HepG2 (cell line): ENCODE data around the gene MICAL3. TPM values are rescaled to one million over a fixed set of nuclear protein-coding genes. Genes with fewer than 3 reads are reported as not detected.
"Not testable (repeated sequence)": the region's sequence is repeated elsewhere in the genome, so short reads cannot be mapped to it uniquely, and the experiment has no call there.

Experiments used
- ATAC-seq: fragments of 200-7000 bp; cut with Tn5 transposase; 3 replicates; pipeline ENCODE4 v1.9.1; 2020; ENCODE audit warnings: mild to moderate bottlenecking, moderate library complexity
- BruUV-seq: library from RNA; stranded (reverse); fragments of 400-500 nt; replicated peaks from 2 replicates; lab custom pipeline; 2021; lab: Mats Ljungman, UMichigan
- CTCF ChIA-PET: fragments of 300-600 bp; formaldehyde crosslinking; extraction: SDS; loops from one replicate; lab custom pipeline; 2021; ENCODE audit warnings: low total read pairs, inconsistent platforms, low intra/inter-chr PET ratio; lab: Yijun Ruan, JAX
- POLR2A ChIA-PET: fragments of 350-600 bp; sonication (Branson Sonifier 250); formaldehyde crosslinking; loops from one replicate; lab custom pipeline; 2020; ENCODE audit warnings: antibody characterized with exemption, inconsistent platforms; lab: Yijun Ruan, JAX
- DNase-seq: peaks from one replicate; pipeline ENCODE4 v3.0.0-alpha.2; 2015; ENCODE audit warnings: low spot score
- FAIRE-seq: peaks from 3 replicates; lab custom pipeline; 2011; peaks lifted over from hg19 to GRCh38; lab: Jason Lieb, UNC
- H2AFZ ChIP-seq: one replicate; pipeline ENCODE4 v1.6.1; 2011; ENCODE audit warnings: low read length, inconsistent platforms
- H3K27ac ChIP-seq: fragments of 300-600 bp; 3 replicates; pipeline ENCODE4 v1.8.0; 2011; ENCODE audit warnings: mixed run types, mild to moderate bottlenecking, mixed read lengths, low read length, inconsistent platforms; ENCODE audit not compliant: insufficient read depth; ENCODE audit errors: extremely low read length
- H3K27me3 ChIP-seq, 2 experiments: fragments of 200-600 bp in 1 of 2; 2 replicates in 1 of 2; 3 replicates in 1 of 2; pipeline versions ENCODE4 v1.6.0 to v1.8.0; 2011; ENCODE audit warnings: low read length in 2 of 2, mild to moderate bottlenecking in 2 of 2, moderate library complexity in 2 of 2, inconsistent platforms in 1 of 2; ENCODE audit not compliant: insufficient read depth in 2 of 2, control insufficient read depth in 1 of 2
- H3K36me3 ChIP-seq, 2 experiments: fragments of 200-600 bp in 1 of 2; replicated peaks in 1 of 2; 2 replicates in 1 of 2; 3 replicates in 1 of 2; pipeline versions ENCODE4 v1.5.1 to v1.8.0; 2011; ENCODE audit warnings: low read length in 2 of 2, inconsistent platforms in 1 of 2; ENCODE audit not compliant: insufficient read depth in 2 of 2, control insufficient read depth in 1 of 2
- H3K4me1 ChIP-seq: 2 replicates; pipeline ENCODE4 v1.5.1; 2012; ENCODE audit warnings: low read length, inconsistent platforms; ENCODE audit not compliant: insufficient read depth
- H3K4me2 ChIP-seq: 2 replicates; pipeline ENCODE4 v1.6.0; 2011; ENCODE audit warnings: low read depth, low read length, inconsistent platforms
- H3K4me3 ChIP-seq, 3 experiments: fragments of 200-600 bp in 1 of 3; sonication (generic), shearing (Covaris generic) in 1 of 3; replicated peaks in 1 of 3; 2 replicates each; pipeline ENCODE4 v1.5.1; 2011 to 2016; ENCODE audit warnings: low read length in 3 of 3, inconsistent platforms in 2 of 3, low read depth in 2 of 3, mild to moderate bottlenecking in 2 of 3, control low read depth in 1 of 3, mixed read lengths in 1 of 3; ENCODE audit not compliant: insufficient read depth in 1 of 3
- H3K79me2 ChIP-seq: one replicate; pipeline ENCODE4 v1.6.1; 2011; ENCODE audit warnings: low read length, inconsistent platforms; ENCODE audit not compliant: insufficient read depth
- H3K9ac ChIP-seq: 2 replicates; pipeline ENCODE4 v1.6.0; 2011; ENCODE audit warnings: mild to moderate bottlenecking, low read depth, low read length, inconsistent platforms; ENCODE audit not compliant: insufficient read depth
- H3K9me3 ChIP-seq: 2 replicates; pipeline ENCODE4 v1.5.1; 2012; ENCODE audit warnings: mild to moderate bottlenecking, low read length
- H4K20me1 ChIP-seq: 2 replicates; pipeline ENCODE4 v1.6.0; 2011; ENCODE audit warnings: inconsistent platforms, mild to moderate bottlenecking, low read length, moderate library complexity; ENCODE audit not compliant: insufficient read depth
- SNAI1 ChIP-seq: sonication (generic); formaldehyde crosslinking; IDR thresholded peaks from 2 replicates; pipeline ENCODE4 v1.5.0; 2020; ENCODE audit warnings: mild to moderate bottlenecking, missing genetic modification reagents, borderline replicate concordance
- ZNF121 ChIP-seq: sonication (generic); formaldehyde crosslinking; IDR thresholded peaks from 2 replicates; pipeline ENCODE4 v1.5.0; 2020; ENCODE audit warnings: mild to moderate bottlenecking, missing genetic modification reagents
- WGBS: methylation state at CpG from one replicate; pipeline ENCODE4 v1.1.6; 2017; ENCODE audit warnings: low lambda C conversion rate; 5-methylcytosine and 5-hydroxymethylcytosine counted together
- in situ Hi-C: cut with HindIII; loops from 2 replicates; pipeline ENCODE4 v1.10.0; 2017; ENCODE audit warnings: low pct_unique_long_range_greater_than_20kb; ENCODE audit not compliant: extremely low pct_ligation_motif_present
- intact Hi-C: fragments of 100-400 bp; cut with micrococcal nuclease; formaldehyde crosslinking; loops from one replicate; pipeline ENCODE4 v1.10.0; 2022; ENCODE audit not compliant: unreplicated experiment
- polyA plus RNA-seq, 8 experiments: library from polyadenylated mRNA; depleted of rRNA in 3 of 8; stranded (reverse) in 7 of 8; unstranded in 1 of 8; fragments of >200 nt; fragmentation: Illumina TruSeq in 4 of 8; extraction: Trizol in 4 of 8; gene quantifications; 2 replicates each; pipeline versions ENCODE4 v1.2.1 to v1.2.3, GENCODE V29; 2011 to 2016; ENCODE audit warnings: low read depth in 4 of 8, missing spikeins in 1 of 8, mixed read lengths in 1 of 8; ENCODE audit not compliant: insufficient read depth in 1 of 8
- total RNA-seq, 5 experiments: library from RNA; depleted of rRNA; stranded (reverse); fragments of >200 nt; fragmentation: Illumina TruSeq; extraction: Trizol; gene quantifications; 2 replicates each; pipeline ENCODE4 v1.2.3, GENCODE V29; 2016; ENCODE audit warnings: low read depth in 1 of 5

The MICAL3 gene
- total and polyA plus RNA-seq, 2 of the 13 experiments (the other 11 are each of a cell fraction or from before 2014, with no cell fraction given): 5.3 to 12.5 TPM

DNA sequence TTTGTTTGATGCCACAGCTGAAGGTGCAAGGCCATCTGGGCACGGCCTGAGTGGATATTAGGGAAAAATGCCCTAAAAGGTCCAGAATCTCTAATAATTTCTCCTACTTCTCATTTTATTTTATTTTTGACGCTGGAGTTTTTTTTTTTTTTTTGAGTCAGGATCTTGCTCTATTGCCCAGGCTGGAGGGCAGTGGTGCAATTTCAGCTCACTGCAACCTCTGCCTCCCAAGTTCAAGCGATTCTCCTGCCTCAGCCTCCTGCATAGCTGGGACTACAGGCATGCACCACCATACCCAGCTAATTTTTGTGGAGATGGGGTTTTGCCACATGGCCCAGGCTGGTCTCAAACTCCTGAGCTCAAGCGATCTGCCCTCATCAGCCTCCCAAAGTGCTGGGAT, 1.5 kb upstream of the MICAL3 start:
- DNase-seq: not testable (repeated sequence)

DNA sequence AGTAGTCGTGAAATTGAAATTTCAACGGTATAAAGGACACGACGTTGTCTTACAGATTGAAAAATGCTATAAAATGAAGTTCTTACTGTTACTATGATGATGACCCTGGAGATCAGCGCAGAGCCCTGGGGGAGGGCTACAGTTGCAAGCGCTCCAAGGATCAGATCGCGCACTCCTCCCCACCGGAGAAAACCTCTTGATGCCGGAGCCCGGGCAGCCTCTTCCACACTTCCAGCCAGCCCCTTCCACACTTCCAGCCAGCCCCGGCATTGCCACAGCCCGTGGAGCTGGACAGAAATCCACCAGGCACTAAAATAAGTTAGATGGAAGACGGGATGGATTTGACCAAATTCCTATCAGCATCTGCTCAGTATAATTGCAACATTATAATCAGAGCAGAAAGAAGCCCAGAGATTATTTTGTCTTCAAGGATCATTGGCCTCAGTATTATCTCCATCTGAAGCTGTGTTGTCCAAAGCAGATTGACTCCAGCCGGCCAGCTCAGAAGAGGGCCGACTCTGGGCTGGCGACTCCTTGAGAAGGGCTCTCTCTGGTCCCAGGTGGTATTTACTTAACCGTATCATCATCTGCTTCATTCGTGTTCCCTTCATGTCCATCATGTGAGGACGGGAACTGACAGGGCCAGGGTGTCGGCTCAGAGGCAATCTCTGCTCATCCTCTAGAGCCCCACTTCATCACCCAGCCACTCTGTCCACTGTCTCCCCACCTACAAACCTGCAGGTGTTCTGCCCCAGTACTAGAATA, 777 bp upstream of the MICAL3 start:
- BruUV-seq: no TSS peak
- in situ Hi-C loops (loop anchor here (10.0 kb wide), 2 partner anchors 110 to 190 kb away; no protein-coding TSS in a partner anchor), intact Hi-C loops (no loop called here)
- POLR2A ChIA-PET: no interaction called here
- H3K4me1 ChIP-seq: peaks cover 25% of the 10 kb centered on the region
- H2AFZ ChIP-seq: peak overlapping the region; percentile 75
- 35% methylated on average over 21 of the region's 21 CpGs for WGBS
- H3K9ac ChIP-seq: no peak overlapping the region
- FAIRE-seq (no peak), ATAC-seq (no peak), DNase-seq (no peak)
- no peak for TF ChIP-seq SNAI1 (CRISPR knock-in tag)
- H3K4me3 ChIP-seq: peak overlapping the region; percentile 4 to 79 (median 58); a peak in 5 of 6 replicates
- no peaks in the 10 kb centered on the region for H3K9me3 ChIP-seq
- CTCF ChIA-PET: interaction anchor here (0.7 to 3.1 kb wide), 3 partner anchors 11 to 195 kb away, joined by 3 to 10 read pairs (median 3); no protein-coding TSS in a partner anchor
- peak overlapping the region; percentile 96 for H3K4me2 ChIP-seq
- H3K27ac ChIP-seq: no peak overlapping the region
- no peaks in the 10 kb centered on the region for H4K20me1 ChIP-seq
- H3K79me2 ChIP-seq: no peaks in the 10 kb centered on the region
- H3K27me3 ChIP-seq: peaks cover 0 to 20% of the 10 kb centered on the region in 2 experiments; a peak in 4 of 5 replicates
- no peaks in the 10 kb centered on the region for H3K36me3 ChIP-seq

More for the DNA sequence above, 1.5 kb upstream of the MICAL3 start:
- intact Hi-C loops, CTCF ChIA-PET, H3K79me2 ChIP-seq, H2AFZ ChIP-seq, H3K4me3 ChIP-seq, H4K20me1 ChIP-seq, FAIRE-seq, H3K27ac ChIP-seq, BruUV-seq, ATAC-seq, H3K9me3 ChIP-seq, H3K4me2 ChIP-seq, H3K9ac ChIP-seq, H3K36me3 ChIP-seq: not testable (repeated sequence)
- POLR2A ChIA-PET: interaction anchor here (1.0 kb wide), 1 partner anchor 12 kb away, joined by 4 read pairs; no protein-coding TSS in a partner anchor
- TF ChIP-seq ZNF121 (CRISPR knock-in tag): peak; percentile 36; the same call in 1 of the 2 replicates
- in situ Hi-C loops: loop anchor here (10.0 kb wide), 2 partner anchors 111 to 191 kb away; no protein-coding TSS in a partner anchor
- Histone ChIP-seq H3K4me1 (peaks cover 25% of the 10 kb centered on the region), H3K27me3 (peaks cover 0 to 20% of the 10 kb centered on the region in 2 experiments; a peak in 4 of 5 replicates)
- 30% methylated on average over 4 of the region's 4 CpGs for WGBS
